SK-N-MC (cell line): ENCODE data around the gene CYP19A1.

Experiments
- DNase-seq: peaks from one replicate; pipeline ENCODE4 v3.0.0-alpha.2; 2011; ENCODE audit warnings: low read depth, low spot score
- H3K27ac ChIP-seq: fragments of 200-600 bp; sonication (generic); 2 replicates; pipeline ENCODE4 v1.5.1; 2016; ENCODE audit warnings: mixed run types
- H3K36me3 ChIP-seq: fragments of 200-600 bp; sonication (generic); 2 replicates; pipeline ENCODE4 v1.6.1; 2017; ENCODE audit warnings: antibody characterized with exemption, low read length, mixed read lengths; ENCODE audit not compliant: insufficient read depth
- H3K4me3 ChIP-seq: fragments of 200-600 bp; sonication (generic); 2 replicates; pipeline ENCODE4 v1.5.1; 2016
- H3K9ac ChIP-seq: fragments of 200-600 bp; sonication (generic); 2 replicates; pipeline ENCODE4 v1.8.0; 2017; ENCODE audit warnings: mixed run types, mixed read lengths; ENCODE audit not compliant: insufficient read length
- H3K9me3 ChIP-seq: fragments of 200-600 bp; sonication (generic); 2 replicates; pipeline ENCODE4 v1.6.1; 2017; ENCODE audit warnings: low read depth, mild to moderate bottlenecking, antibody characterized with exemption, low read length, moderate library complexity, mixed read lengths
- EZH2 ChIP-seq: fragments of 200-600 bp; sonication (generic); IDR thresholded peaks from one replicate; pipeline ENCODE4 v1.6.1; 2017; ENCODE audit warnings: antibody characterized with exemption
- FOXP2 ChIP-seq: optimal IDR thresholded peaks from 2 replicates; pipeline ENCODE3; 2011; ENCODE audit warnings: mild to moderate bottlenecking, moderate library complexity; ENCODE audit not compliant: insufficient read depth; ENCODE audit errors: extremely low read length, control extremely low read depth
- POLR2AphosphoS5 ChIP-seq: IDR thresholded peaks from 2 replicates; pipeline ENCODE4 v1.6.1; 2012; ENCODE audit warnings: mild to moderate bottlenecking, low read depth, low read length, borderline replicate concordance

The CYP19A1 gene

DNA sequence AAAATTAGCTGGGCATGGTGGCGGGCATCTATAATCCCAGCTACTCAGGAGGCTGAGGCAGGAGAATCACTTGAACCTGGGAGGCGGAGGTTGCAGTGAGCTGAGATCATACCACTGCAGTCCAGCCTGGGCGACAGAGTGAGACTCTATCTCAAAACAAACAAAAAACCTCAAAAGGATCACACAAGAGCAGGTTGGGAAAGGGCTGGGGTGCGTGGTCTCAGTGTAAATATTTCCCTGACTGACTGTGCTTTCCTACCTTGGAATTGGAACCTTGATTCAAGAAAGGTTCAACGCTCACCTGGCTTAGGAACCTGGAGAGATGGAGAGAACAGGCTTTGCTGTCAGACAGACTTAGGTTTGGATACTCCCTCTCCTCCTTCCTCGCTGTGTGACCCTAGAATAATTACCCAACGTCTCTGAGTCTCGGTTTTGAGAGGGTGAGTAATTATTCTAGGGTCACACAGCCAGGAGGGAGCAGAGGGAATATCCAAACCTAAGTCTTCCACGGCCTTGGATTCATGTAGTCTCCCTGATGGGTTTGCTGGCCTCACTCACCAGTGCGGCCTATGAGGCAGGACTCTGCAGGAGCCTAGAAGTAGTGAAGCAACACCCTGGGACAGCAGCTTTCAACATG is 24.6 kb downstream of the CYP19A1 start:
- Histone ChIP-seq H3K9ac (no peak overlapping the region), H3K4me3 (no peak overlapping the region), H3K9me3 (no peaks in the 10 kb centered on the region), H3K27ac (no peak overlapping the region), H3K36me3 (no peaks in the 10 kb centered on the region)
- TF ChIP-seq POLR2AphosphoS5 (no peak), FOXP2 (no peak)
- no peak for DNase-seq

DNA sequence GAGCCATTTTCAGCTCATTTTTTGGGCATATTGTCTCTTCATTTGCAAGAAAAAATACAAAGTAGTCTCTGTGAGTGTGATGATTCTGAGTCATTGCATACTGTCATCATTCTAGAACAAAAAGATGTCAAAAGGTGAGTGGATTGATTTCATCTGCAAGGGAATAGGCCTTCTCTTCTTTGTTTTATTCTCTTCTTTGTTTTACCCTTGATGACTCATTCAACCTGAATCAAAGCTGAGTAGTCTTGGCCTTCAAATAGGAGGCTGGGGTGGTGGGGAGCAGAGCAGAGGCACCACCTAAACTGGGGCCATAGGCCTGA is 25.4 kb downstream of the CYP19A1 start:
- no peaks in the 10 kb centered on the region for H3K36me3 ChIP-seq
- no peak overlapping the region for H3K27ac ChIP-seq
- no peak overlapping the region for H3K4me3 ChIP-seq
- no peak for TF ChIP-seq EZH2
- TF ChIP-seq POLR2AphosphoS5 = no peak
- TF ChIP-seq FOXP2 = no peak
- no peak for DNase-seq
- H3K9ac ChIP-seq = no peak overlapping the region
- no peaks in the 10 kb centered on the region for H3K9me3 ChIP-seq

DNA sequence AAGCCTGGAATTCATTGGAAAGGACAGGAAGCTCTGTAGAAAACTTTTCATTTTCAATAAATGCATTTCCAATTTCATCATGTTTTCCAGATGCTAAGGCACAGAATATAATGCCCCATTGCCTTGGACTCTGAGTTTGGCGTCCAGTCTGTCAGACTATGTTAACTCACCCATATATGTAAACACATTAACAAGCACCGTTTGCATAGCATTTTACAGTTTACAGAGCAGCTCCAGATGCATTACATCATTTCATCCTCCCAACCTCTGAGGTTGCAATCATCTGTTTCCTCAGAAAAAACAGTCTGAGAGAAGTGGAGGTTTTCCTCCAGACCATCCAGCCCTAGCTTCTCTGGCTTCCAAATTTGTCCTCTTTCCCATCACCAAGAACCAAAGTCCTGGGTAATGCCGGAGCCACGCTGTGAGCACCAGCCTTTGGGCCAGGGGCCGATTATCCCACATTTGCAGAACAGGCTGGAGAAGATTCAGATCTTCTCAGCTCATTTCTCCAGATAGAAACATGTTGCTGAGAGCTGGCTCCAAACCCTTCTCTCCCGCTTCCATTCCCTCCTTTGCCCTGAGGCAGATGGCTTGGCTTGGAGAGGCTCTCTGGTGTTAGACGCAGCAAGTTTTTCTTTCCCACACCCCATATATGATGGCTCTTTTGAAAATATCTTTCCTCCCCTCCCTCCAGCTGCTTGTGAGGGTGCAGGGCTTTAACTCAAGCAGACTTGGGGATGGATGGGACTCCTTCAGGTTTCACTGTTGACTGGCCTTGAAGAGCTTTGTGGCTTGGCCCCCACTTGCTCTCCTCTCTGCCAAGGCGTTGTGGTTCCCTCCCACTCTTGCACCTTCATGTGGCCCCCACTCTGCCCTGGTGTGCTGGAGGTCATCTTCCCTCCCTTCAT is 26.0 kb downstream of the CYP19A1 start:
- Histone ChIP-seq H3K9ac (no peak overlapping the region), H3K27ac (no peak overlapping the region), H3K36me3 (no peaks in the 10 kb centered on the region), H3K9me3 (no peaks in the 10 kb centered on the region), H3K4me3 (no peak overlapping the region)
- TF ChIP-seq EZH2 = no peak
- TF ChIP-seq FOXP2 = no peak
- no peak for TF ChIP-seq POLR2AphosphoS5
- no peak for DNase-seq

DNA sequence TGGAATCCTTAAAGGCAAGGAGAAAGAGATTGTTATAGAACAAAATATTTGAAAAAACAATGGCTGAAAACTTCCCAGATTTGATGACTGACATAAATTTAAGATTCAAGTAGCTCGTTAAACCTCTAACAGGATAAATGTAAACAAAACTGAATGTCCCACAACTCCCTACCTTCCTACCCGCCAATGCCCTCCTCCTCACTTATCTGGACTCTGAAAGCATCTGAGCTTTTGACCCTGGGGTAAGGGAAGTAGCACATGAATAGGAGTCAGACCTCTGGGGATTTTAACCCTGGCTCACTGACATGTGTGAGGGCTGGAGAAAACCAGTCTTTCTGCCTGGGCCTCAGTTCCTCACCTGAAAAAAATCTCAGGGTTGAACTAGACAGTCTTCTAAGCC is 26.9 kb downstream of the CYP19A1 start:
- H3K9ac ChIP-seq = no peak overlapping the region
- TF ChIP-seq EZH2 (no peak), POLR2AphosphoS5 (no peak), FOXP2 (no peak)
- H3K27ac ChIP-seq = no peak overlapping the region
- no peaks in the 10 kb centered on the region for H3K36me3 ChIP-seq
- no peaks in the 10 kb centered on the region for H3K9me3 ChIP-seq
- H3K4me3 ChIP-seq = no peak overlapping the region
- no peak for DNase-seq

- no peak for TF ChIP-seq POLR2AphosphoS5
- TF ChIP-seq FOXP2 = no peak
- no peak for TF ChIP-seq EZH2
- H3K4me3 ChIP-seq = no peak overlapping the region
- no peak overlapping the region for H3K27ac ChIP-seq
- no peak for DNase-seq
- H3K36me3 ChIP-seq = no peaks in the 10 kb centered on the region
- no peaks in the 10 kb centered on the region for H3K9me3 ChIP-seq
- no peak overlapping the region for H3K9ac ChIP-seq
Measured at GRCh38 chr15:51310064-51310463, 28.3 kb downstream of the CYP19A1 start.

- no peak for DNase-seq
Measured at GRCh38 chr15:51307811-51308210, 30.6 kb downstream of the CYP19A1 start.

GRCh38 chr15:51307325-51307724 is 31.1 kb downstream of the CYP19A1 start:
- no peak for DNase-seq
- H3K27ac ChIP-seq = no peak overlapping the region
- H3K4me3 ChIP-seq = no peak overlapping the region
- no peaks in the 10 kb centered on the region for H3K9me3 ChIP-seq
- TF ChIP-seq POLR2AphosphoS5 = no peak
- no peak for TF ChIP-seq FOXP2
- TF ChIP-seq EZH2 = no peak
- H3K36me3 ChIP-seq = no peaks in the 10 kb centered on the region
- H3K9ac ChIP-seq = no peak overlapping the region

More at GRCh38 chr15:51307811-51308210, 30.6 kb downstream of the CYP19A1 start:
- Histone ChIP-seq H3K9me3 (no peaks in the 10 kb centered on the region), H3K36me3 (no peaks in the 10 kb centered on the region), H3K27ac (no peak overlapping the region), H3K9ac (no peak overlapping the region), H3K4me3 (no peak overlapping the region)
- TF ChIP-seq POLR2AphosphoS5 (no peak), FOXP2 (no peak), EZH2 (no peak)

- no peak overlapping the region for H3K9ac ChIP-seq
- H3K4me3 ChIP-seq = no peak overlapping the region
- no peak overlapping the region for H3K27ac ChIP-seq
- TF ChIP-seq EZH2 = no peak
- TF ChIP-seq POLR2AphosphoS5 = no peak
- no peak for TF ChIP-seq FOXP2
- no peak for DNase-seq
- H3K9me3 ChIP-seq = no peaks in the 10 kb centered on the region
- H3K36me3 ChIP-seq = no peaks in the 10 kb centered on the region
Measured at GRCh38 chr15:51303462-51303980, 34.9 kb downstream of the CYP19A1 start.

DNA sequence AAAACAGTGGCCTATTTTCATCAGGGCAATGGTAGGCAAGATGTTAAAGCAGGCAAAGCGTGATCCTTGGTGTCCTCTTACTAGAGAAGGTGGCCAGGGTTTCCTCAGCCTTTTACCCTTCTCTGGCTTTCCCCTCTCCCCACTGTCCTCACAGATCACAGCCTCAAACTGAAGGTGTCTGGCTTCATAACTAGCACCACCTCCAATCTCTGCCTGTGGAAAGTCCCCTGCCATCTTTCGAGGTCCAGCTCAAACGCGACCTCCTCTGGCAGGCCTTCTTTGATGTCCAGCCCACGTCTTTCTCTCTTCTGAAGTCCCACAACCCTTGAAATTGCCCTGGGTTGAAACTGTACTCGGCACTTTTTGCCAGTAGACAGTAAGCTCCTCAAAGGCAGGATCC is 35.9 kb downstream of the CYP19A1 start:
- Histone ChIP-seq H3K4me3 (no peak overlapping the region), H3K9me3 (no peaks in the 10 kb centered on the region), H3K27ac (no peak overlapping the region), H3K9ac (no peak overlapping the region), H3K36me3 (no peaks in the 10 kb centered on the region)
- no peak for DNase-seq
- TF ChIP-seq FOXP2 (no peak), POLR2AphosphoS5 (no peak), EZH2 (no peak)
